Measurements from ENCODE around the gene PLEKHG4.

DNA sequence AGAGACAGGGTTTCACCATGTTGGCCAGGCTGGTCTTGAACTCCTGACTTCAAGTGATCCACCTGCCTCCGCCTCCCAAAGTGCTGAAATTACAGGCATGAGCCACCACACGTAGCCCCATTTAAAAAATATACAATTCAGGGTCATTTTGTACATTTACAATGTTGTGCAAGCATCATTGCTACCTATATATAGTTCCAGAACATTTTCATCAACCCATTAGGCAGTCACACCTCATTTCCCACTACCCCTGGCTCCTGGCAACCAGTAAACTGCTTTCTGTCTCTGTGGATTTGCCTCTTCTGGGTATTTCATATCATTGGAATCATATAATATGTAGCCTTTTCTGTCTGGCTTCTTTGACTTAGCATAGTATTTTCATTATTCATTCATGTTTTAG is 54.0 kb downstream of the PLEKHG4 start:
- TF ChIP-seq POLR2A (IDR thresholded peaks at IDR 0.05; ENCODE audit: low read depth, low read length) (no peak), TAF1 (IDR thresholded peaks at IDR 0.05; ENCODE audit: low read depth, low read length) (no peak), POU2F2 (IDR thresholded peaks at IDR 0.05; ENCODE audit: low read depth, low read length) (no peak), POLR2AphosphoS5 (IDR thresholded peaks at IDR 0.05; ENCODE audit: low read depth, low read length) (no peak)

Measured in GM12891 (cell line).